HuH-7 (cell line): ENCODE measurements around the gene CNOT6L.
A peak's percentile ranks its signal among the peaks of the same experiment; 100 is the strongest.
"Not testable (repeated sequence)": the region's sequence is repeated elsewhere in the genome, so short reads cannot be mapped to it uniquely, and the experiment has no call there.

Experiments used
- DNase-seq: peaks from one replicate; pipeline ENCODE4 v3.0.0; 2011; ENCODE audit warnings: low spot score

Gene CNOT6L

DNA sequence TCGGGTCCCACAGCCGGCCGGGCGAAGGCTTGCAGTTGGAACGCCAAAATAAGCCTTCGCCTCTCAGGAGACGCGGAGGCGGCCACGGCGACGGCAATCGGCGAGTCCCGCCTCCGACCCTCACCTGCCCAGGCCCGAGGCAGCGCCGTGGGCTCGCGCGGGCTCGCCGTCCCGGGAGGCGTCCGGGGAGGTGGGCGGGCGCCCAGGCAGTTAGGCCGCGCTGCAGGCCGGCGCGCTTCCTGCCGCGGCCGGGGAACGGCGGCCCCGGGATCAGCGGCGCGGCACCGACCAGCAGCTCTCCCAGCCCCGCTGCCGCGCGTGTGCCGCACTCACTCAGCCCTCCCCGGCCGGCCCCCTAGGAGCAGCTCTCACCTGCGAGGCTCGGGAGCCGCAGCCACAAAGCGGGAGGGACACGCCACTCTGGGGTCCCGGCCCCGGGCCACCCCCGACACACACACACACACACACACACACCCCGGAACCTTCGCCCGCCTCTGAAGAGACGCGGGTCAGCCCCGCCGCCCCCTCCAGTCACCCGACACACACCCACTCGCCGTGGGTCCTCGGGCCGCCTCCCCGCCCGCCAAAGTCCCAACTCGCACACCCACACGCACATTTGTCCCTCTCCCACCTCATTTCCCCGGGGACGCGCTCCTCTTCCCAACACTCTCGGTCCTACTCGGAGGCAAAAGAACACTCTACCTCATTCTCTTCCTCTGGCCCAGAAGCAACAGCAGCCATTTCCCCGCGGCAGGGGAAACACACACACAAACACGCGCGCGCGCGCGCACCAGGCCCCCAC is at the start of gene CNOT6L:
CNOT6L (minus strand) TSS at position 767 of the 802 bp plus-strand sequence; CDS start at position 707, 60 bp downstream.
- DNase-seq: peak; percentile 34

DNA sequence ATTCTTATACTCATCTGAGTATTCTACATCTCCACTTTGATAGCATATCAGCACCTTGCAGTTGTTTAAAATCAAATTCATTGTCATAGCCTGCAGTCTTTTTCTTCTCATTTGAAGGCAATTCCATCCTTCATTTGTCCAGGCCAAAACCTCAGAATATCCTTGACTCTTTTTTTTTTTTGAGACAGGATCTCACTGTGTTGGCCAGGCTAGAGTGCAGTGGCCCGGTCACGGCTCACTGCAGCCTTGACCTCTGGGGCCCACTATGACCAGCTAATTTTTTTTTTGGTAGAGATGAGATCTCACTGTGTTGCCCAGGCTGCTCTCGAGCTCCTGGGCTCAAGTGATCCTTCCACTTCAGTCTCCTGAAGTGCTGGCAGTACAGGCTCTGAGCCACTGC is 46.1 kb upstream of the CNOT6L start:
- DNase-seq: no peak

DNA sequence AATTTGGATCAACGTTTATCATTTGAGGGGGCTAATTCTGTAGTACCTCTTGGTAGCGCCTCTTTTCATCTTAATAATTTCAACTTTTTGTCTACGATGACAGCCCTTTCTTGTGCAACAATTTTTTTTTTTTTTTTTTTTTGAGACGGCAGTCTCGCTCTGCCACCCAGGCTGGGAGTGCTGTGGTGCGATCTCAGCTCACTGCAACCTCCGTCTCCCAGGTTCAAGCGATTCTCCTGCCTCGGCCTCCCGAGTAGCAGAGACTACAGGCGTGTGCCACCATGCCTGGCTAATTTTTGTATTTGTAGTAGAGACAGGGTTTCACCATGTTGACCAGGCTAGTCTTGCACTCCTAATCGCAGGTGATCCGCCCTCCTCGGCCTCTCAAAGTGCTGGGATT is 44.2 kb upstream of the CNOT6L start:
- not testable (repeated sequence) for DNase-seq

DNA sequence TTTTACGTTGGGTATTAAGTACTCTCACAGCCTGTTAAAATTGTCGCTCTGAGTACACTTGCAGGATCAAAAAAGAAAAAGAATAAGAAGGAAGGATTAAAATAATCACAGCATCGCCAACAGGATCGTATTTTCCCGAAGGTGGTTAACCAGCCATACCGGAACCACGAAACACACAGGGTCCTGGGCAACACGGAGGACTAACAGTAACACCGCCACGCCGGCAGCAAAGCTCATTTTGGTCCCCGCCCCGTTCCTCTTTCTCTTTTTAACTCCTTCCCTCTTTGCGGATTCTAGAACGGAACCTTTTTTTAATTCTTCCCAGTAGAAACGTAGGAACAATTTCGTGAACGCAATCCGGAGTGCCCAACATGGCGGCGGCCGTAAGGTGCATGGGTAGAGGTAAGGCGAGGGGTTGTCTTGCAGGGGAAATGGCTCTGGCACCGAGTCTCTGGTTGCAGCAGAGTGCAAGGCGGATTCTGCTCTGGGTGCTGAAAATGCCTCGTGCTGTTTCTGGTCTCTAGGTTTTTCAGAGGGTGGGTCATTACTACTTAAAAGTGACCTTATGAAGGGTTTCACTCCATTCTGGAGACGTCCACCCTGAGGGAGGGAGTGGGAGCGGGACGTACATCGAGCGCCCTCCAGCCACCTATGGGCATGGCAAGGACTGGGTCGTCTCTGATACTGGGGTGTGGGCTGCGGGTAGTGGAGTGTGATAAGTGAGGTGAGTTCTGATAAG is 43.5 kb upstream of the CNOT6L start, which contains the start of gene MRPL1:
MRPL1 (plus strand) TSS at position 353 of the 739 bp plus-strand sequence; CDS start at position 372, 19 bp downstream.
- DNase-seq: peak; percentile 52

DNA sequence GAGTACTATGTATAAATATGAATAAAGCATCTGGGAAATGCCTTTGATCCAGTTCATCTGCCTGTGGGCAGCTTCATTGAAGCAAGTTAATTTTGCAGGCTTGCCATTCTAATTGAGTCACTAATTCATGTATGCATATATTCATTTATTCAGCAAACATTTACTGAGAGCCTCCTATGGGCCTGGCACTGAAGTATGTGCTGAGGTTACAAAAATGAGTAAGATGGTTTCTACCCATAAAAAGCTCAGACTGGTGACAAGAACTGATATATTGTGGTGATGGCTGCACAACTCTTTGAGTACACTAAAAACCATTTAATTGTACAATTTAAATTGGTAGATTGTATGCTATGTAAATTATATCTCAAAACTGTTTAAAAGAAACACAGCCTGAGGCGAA is 42.3 kb upstream of the CNOT6L start:
- DNase-seq: no peak

DNA sequence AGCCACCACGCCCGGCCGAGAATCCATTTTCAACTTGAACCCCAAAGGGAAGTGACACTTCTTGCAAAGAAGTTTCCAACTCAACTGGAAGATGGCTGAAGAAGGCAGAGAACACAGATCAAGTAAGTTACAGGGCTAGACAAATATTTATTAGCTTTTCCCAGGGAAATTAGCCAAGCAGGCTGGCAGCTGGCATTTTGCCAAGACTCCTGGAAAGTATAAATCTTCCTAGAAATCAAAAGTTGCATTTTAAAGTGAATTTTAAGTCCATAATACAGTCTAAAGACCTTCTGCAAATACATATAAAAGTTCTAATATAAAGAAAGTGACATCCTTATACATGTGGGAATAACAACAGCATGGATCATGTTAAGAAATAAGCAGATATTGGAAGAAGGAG is 40.1 kb upstream of the CNOT6L start:
- no peak for DNase-seq

DNA sequence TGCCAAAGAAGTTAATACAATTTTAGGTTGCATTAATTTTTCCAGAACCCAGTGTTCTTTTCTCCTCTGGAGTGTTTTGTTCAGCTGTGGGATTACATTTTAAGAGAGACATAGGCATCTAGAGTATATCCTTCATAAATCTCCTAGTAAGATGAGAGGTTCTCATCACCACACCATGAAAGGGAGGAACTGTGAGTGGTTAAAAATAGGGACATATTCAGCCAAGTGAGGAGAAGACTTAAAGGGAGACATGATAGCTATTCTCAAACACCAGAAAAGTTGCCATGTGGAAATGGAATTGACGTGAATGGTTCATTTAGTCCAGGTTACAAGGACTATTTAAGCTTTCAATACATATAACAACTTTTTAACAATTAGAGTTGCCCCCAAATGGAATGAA is 37.0 kb upstream of the CNOT6L start:
- no peak for DNase-seq

DNA sequence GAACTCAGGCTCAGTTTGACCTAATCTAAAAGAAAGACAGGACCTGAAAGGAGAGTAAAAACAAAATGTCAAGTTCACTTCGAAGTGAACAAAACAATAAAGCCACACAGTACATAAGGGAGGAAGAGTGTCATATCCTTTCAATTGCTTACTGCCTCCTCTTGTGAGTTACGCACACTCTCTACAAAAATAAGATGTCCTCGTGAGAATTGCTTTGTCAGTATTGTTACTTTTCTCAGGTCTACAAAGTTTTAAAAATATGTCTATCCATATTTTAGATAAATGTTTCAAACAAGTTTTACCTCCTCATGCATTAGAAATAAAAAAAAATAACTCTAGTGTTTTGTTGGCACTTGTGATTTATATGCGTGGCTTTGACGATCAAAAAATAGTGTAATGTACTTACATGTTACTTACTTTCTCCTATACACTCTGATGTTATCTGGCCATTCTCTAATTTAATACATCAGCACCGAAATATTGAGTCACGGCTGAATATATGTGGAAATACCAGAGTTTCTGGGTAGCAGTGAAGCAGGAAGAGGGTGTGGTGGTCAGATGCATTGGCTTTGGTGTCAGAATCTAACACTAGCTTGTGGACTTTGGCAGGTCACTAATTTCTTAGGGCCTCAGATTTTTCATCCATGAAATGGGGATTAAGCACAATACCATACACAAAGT is 35.4 kb upstream of the CNOT6L start:
- DNase-seq: no peak

DNA sequence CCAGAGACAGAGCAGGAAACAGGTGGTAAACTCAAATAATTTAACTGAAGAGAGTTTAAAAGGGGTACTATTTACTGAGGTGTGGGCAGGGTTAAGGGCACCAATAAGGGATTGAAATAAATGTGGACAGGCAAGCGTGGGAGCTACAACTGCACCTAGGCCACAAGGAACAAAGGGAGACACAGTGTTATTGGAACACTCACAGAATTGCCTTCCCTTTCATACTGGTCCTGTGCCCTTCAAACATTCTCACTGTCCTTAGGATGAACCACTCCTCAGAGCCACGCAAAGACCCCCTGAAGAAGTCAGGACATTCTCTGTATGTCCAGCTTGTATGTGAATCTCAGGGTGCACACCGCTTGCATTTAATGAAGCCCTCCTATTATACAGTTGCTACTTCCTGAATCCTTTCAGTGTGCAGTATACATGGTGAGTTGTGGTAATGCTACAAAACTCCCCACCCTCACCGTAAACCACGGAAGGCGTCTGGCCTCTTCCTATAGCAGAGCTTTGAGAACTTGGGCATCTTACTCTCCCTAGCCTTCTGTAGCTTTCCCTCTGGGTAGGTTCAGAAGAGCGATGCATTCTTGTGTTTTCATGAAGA is 33.8 kb upstream of the CNOT6L start:
- DNase-seq: no peak

DNA sequence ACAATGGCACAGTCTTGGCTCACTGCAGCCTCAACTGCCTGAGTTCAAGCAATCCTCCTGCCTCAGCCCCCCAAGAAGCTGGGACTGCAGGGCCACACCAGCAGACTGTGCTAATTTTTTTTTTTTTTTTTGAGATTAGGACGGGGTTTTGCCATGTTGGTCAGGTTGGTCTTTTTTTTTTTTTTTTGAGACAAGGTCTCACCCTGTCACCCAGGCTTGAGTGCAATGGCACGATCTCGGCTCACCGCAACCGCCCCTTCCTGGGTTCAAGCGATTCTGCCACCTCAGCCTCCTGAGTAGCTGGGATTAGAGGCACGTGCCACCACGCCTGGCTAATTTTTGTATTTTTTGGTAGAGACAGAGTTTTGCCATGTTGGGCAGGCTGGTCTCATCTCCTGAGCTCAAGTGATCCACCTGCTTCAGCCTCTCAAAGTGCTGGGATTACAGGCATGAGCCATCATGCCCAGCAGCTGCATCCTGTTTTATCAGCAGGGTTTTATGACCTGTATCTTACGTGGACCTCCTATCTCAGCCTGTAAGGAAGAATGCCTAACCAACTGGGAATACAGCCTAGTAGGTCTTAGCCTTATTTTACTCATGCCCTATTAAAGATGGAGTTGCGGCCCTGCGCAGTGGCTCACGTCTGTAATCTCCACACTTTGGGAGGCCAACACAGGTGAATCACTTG is 30.3 kb upstream of the CNOT6L start:
- no peak for DNase-seq

DNA sequence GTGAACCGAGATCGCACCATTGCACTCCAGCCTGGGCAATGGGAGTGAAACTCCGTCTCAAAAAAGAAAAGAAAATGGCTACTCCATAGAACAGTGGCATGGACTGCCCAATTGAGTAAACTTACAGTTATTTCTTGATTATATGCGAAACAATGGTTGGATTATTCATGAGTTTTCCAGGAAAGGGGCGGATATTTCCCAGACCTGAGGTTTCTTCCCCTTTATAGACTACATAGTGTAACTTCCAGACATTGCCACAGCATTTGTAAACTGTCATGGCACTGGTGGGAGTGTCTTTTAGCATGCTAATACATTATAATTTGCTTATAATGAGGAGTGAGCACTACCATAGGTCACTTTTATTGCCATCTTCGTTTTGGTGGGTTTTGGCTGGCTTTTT is 29.3 kb upstream of the CNOT6L start:
- DNase-seq: no peak

DNA sequence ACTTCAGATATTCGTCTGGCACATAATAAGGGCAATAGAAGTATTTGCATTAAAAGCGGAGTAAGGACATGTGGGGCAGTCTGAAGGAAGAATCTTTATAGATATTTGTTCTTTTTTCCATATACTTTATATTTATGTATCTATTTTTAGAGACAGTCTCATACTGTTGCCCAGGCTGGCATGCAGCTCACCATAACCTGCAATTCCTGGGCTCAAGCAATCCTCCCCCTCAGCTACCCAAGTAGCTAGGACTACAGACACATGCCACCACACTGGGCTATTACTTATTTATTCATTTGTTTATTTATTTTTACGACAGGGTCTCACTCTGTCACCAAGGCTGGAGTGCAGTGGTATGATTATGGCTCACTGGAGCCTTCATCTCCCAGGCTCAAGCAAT is 26.8 kb upstream of the CNOT6L start:
- no peak for DNase-seq

DNA sequence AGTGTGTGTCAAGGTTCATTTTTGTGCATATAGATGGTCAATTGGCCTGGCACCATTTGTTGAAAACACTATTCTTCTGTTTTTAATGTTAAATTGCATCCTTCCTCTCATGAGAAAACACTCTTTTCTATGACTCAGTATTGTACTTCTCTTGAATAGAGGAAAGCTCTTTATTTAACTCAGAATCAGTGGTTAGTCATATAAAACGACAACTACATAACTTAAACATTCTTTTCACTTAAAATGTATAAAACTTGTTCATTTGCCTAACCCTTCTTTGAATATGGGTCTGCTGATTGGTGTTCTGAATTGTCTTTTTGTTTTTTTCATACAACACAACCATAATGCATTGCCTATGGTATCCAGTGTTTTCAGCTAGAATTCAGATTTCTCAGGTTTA is 26.2 kb upstream of the CNOT6L start:
- DNase-seq: no peak

DNA sequence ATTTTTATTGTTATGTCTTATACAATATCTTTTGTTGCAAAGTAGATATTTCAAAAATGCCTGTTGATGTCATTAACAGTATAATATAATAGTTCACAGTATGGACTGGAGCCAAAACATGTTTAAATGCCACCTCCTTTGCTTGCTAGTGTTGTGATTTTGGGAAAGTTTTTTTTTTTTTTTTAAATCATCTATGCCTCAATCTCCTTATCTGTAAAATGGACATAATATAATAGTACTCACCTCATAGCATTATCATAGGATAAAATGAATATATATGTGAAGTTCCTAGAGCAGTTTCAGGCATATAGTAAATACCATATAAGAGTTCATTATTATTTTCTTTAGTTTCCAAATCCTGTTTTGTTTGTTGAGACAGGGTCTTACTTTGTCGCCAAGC is 25.2 kb upstream of the CNOT6L start:
- no peak for DNase-seq

DNA sequence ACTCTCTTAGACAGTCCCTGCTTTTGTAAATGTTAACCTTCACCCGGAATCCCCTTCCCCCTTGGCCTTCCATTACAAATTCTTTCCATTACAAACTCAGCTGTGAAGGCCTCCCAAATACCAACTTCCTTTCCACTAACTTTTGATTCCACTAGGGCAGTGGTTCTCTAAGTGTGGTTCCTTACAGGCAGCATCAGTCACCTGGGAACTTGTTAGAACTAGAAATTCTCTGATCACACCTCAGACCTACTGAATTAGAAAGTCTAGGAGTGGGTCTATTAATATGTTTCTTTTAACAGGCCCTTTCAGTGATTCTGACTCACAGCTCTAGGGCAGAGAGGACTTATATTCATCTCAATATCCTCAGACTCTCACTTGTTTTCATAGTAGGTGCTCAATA is 24.5 kb upstream of the CNOT6L start:
- DNase-seq: no peak

DNA sequence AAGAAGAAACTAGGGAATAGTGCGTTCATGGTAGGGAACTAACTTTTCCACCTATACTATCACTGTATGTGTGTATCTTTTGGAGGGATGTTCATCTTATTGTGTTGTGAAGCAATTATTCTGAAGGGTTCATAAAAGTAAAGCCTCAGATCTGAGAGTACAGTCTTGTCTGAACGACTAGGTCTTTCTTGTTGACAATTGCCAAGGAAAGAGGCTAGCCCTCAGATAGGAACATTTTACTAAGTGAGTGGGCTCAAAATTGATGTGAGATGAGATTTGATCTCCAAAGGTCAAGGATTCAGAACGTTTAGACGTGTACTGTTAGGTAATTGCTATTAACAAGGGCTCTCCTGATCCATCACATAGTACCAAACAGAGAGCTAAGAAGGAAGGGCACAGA is 15.2 kb upstream of the CNOT6L start:
- no peak for DNase-seq

DNA sequence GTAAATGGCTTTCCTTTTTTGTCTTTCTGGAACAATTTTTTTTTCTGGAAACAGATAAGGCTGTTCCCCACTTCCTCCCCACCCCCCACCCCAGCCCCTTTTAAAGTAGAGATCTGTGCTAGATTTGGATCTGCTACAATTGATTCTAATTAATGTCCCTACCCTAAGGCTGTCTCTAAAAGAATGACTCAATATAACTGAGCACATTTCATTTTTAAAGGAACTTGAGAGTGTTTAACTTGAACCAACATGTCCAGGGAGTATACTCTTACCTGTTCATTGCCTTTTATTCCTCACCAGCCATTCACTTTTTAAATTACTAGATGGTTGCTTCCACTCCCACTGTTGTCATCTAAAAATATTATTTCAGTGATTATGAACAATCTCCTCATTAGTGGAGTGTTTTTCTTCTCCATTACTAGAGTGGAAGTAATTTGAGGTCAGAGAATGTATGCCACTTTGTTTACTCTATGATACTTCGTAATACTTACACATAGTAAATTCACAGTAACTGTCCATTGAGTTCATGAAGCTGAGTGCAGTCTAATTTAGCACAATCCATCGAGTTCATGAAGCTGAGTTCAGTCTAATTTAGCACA is 14.1 kb upstream of the CNOT6L start:
- no peak for DNase-seq

DNA sequence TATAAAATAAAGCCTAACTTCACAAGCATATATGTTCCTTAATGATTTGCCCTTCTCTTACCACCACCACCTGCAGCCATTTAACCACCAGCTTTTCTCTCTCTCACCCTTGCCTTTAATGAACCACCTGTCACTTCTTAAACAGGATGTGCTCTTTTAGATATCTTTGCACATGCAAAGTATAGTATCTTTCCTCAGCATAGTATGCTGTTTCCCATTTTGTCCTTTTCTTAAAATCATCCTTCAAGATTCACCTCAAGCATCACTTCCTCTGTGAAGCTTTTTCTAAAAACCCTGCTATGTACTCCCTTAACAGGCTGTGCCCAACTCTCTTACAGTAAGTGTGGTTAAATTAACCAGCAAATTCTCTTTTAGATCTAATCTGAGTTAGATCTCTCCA is 8.2 kb upstream of the CNOT6L start:
- DNase-seq: no peak

DNA sequence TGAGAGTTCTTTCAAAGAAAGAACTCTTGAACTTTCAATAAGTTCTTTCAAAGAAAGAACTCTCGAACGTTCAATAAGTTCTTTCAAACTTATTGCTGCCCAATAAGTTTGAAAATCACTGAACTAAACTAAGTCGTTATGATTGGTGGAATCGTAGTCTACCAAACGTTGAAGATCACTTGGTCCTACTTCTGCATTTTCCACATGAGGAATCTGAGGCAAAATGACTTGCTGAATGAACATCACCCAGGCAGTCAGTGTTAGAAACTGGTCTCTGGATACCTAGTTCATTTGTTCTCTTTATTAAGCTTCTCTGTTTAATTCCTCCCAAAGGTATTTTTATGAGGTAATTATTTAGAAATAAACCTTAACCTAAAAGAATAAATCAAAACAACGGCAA is 7.1 kb upstream of the CNOT6L start:
- DNase-seq: no peak

DNA sequence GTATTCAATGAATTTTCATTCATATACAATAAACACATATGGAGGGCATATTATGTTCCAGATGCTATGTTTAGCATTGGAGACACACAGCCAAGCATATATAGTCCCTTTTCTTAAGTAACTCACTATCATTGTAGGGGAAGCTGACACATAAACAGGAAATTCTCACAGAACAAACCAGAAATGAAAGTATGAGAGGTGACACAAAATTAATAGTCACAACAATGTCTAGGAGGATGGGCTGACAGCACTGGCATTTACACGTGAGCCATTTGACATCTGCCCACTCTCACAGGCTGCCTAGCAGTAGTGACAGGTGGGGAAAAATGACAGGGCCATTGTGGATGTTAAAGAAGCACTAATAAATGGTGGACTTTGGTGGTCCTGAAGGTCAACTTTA is 2.6 kb upstream of the CNOT6L start:
- no peak for DNase-seq
